SU-DHL-6 (cell line): ENCODE results near the gene SNX2.

Experiments used
- H2AFZ ChIP-seq: fragments of 200-600 bp; sonication (generic); 2 replicates; pipeline ENCODE4 v1.6.1; 2014; ENCODE audit warnings: low read depth, mild to moderate bottlenecking, moderate library complexity, mixed read lengths, antibody characterized with exemption, low read length; ENCODE audit not compliant: severe bottlenecking
- H3F3A ChIP-seq: fragments of 200-600 bp; shearing (Covaris generic); 2 replicates; pipeline ENCODE4 v1.6.0; 2016; ENCODE audit warnings: antibody characterized with exemption, mild to moderate bottlenecking; ENCODE audit not compliant: insufficient read depth
- H3K27ac ChIP-seq: fragments of 200-600 bp; sonication (generic); 2 replicates; pipeline ENCODE4 v1.5.1; 2016; ENCODE audit warnings: low read depth, mild to moderate bottlenecking, low read length, moderate library complexity, mixed read lengths
- H3K27me3 ChIP-seq: fragments of 200-600 bp; sonication (generic), shearing (Covaris generic); 2 replicates; pipeline ENCODE4 v1.6.0; 2014; ENCODE audit warnings: mild to moderate bottlenecking, low read length
- H3K36me3 ChIP-seq: fragments of 200-600 bp; sonication (generic); 2 replicates; pipeline ENCODE4 v1.6.1; 2014; ENCODE audit warnings: mild to moderate bottlenecking, low read length, mixed read lengths
- H3K4me2 ChIP-seq: fragments of 300-600, 200-600 bp; shearing (Covaris generic), sonication (generic); 2 replicates; pipeline ENCODE4 v1.6.0; 2014; ENCODE audit warnings: low read length, low read depth, mild to moderate bottlenecking; ENCODE audit not compliant: poor library complexity, severe bottlenecking
- H3K4me3 ChIP-seq: fragments of 200-600 bp; sonication (generic); 2 replicates; pipeline ENCODE4 v1.5.1; 2014; ENCODE audit warnings: antibody characterized with exemption, low read length, mild to moderate bottlenecking, mixed read lengths; ENCODE audit not compliant: insufficient read depth, poor library complexity, severe bottlenecking
- H3K79me2 ChIP-seq: fragments of 200-600 bp; sonication (generic); 2 replicates; pipeline ENCODE4 v1.6.1; 2014; ENCODE audit warnings: mild to moderate bottlenecking, low read length, moderate library complexity; ENCODE audit not compliant: insufficient read depth
- H3K9ac ChIP-seq: fragments of 200-600 bp; sonication (generic); 2 replicates; pipeline ENCODE4 v1.7.0; 2014; ENCODE audit warnings: mild to moderate bottlenecking, low read length
- H3K9me2 ChIP-seq: fragments of 200-600 bp; sonication (generic); replicated peaks from 2 replicates; pipeline ENCODE4 v1.6.1; 2014; ENCODE audit warnings: low read length; ENCODE audit not compliant: insufficient read depth
- H3K9me3 ChIP-seq: fragments of 200-600 bp; sonication (generic); 2 replicates; pipeline ENCODE4 v1.6.1; 2014; ENCODE audit warnings: low read length, mixed read lengths; ENCODE audit not compliant: insufficient read depth
- H4K20me1 ChIP-seq: fragments of 200-600 bp; sonication (generic); 2 replicates; pipeline ENCODE4 v1.6.1; 2014; ENCODE audit warnings: low read depth, mild to moderate bottlenecking, antibody characterized with exemption, low read length, moderate library complexity, mixed read lengths
- CTCF ChIP-seq: fragments of 200-600 bp; sonication (generic); IDR thresholded peaks from one replicate; pipeline ENCODE4 v1.5.1; 2017; ENCODE audit warnings: antibody characterized with exemption, mild to moderate bottlenecking, low read length, moderate library complexity; ENCODE audit not compliant: insufficient read depth, poor library complexity, severe bottlenecking
- EZH2phosphoT487 ChIP-seq: fragments of 200-600 bp; sonication (generic), shearing (Covaris generic); conservative IDR thresholded peaks from 2 replicates; pipeline ENCODE4 v1.6.1; 2018; ENCODE audit warnings: mild to moderate bottlenecking, antibody characterized with exemption, low read length, moderate library complexity, mixed read lengths

The SNX2 gene

GRCh38 chr5:122730456-122730855 lies 44.4 kb upstream of the SNX2 start:
- no peaks in the 10 kb centered on the region for H3F3A ChIP-seq
- H2AFZ ChIP-seq = no peak overlapping the region
- no peaks in the 10 kb centered on the region for H3K36me3 ChIP-seq
- H3K4me3 ChIP-seq = no peak overlapping the region
- no peaks in the 10 kb centered on the region for H3K9me2 ChIP-seq
- H3K27ac ChIP-seq = no peak overlapping the region
- H3K79me2 ChIP-seq = no peaks in the 10 kb centered on the region
- no peaks in the 10 kb centered on the region for H4K20me1 ChIP-seq
- no peaks in the 10 kb centered on the region for H3K27me3 ChIP-seq
- no peaks in the 10 kb centered on the region for H3K9me3 ChIP-seq
- H3K9ac ChIP-seq = no peak overlapping the region
- H3K4me2 ChIP-seq = no peak overlapping the region
- TF ChIP-seq EZH2phosphoT487 (no peak), CTCF (no peak)

- H4K20me1 ChIP-seq = no peaks in the 10 kb centered on the region
- H3K4me2 ChIP-seq = no peak overlapping the region
- H2AFZ ChIP-seq = no peak overlapping the region
- H3K9ac ChIP-seq = no peak overlapping the region
- H3K9me2 ChIP-seq = no peaks in the 10 kb centered on the region
- no peaks in the 10 kb centered on the region for H3K79me2 ChIP-seq
- H3F3A ChIP-seq = no peaks in the 10 kb centered on the region
- TF ChIP-seq CTCF (no peak), EZH2phosphoT487 (no peak)
- H3K36me3 ChIP-seq = no peaks in the 10 kb centered on the region
- no peak overlapping the region for H3K27ac ChIP-seq
- no peaks in the 10 kb centered on the region for H3K9me3 ChIP-seq
- no peak overlapping the region for H3K4me3 ChIP-seq
- H3K27me3 ChIP-seq = no peaks in the 10 kb centered on the region
Observed at GRCh38 chr5:122736086-122736845, 38.6 kb upstream of the SNX2 start.

GRCh38 chr5:122738088-122738487 lies 36.8 kb upstream of the SNX2 start:
- H2AFZ ChIP-seq = no peak overlapping the region
- H3K79me2 ChIP-seq = no peaks in the 10 kb centered on the region
- TF ChIP-seq EZH2phosphoT487 = no peak
- no peak for TF ChIP-seq CTCF
- no peaks in the 10 kb centered on the region for H3K27me3 ChIP-seq
- H3F3A ChIP-seq = no peaks in the 10 kb centered on the region
- no peak overlapping the region for H3K4me3 ChIP-seq
- H4K20me1 ChIP-seq = no peaks in the 10 kb centered on the region
- no peaks in the 10 kb centered on the region for H3K9me3 ChIP-seq
- H3K9me2 ChIP-seq = no peaks in the 10 kb centered on the region
- no peak overlapping the region for H3K4me2 ChIP-seq
- H3K9ac ChIP-seq = no peak overlapping the region
- no peaks in the 10 kb centered on the region for H3K36me3 ChIP-seq
- H3K27ac ChIP-seq = no peak overlapping the region
